RWPE1 (cell line): Measurements from ENCODE around the gene OTUB1.

ENCODE experiments used
- CTCF ChIA-PET: fragments of 350-600 bp; sonication (Branson Sonifier 250); formaldehyde crosslinking; extraction: SDS; loops from one replicate; lab custom pipeline; 2021; lab: Yijun Ruan, JAX
- POLR2A ChIA-PET: fragments of 400-600 bp; formaldehyde crosslinking; extraction: SDS; loops from one replicate; lab custom pipeline; 2020; ENCODE audit warnings: antibody characterized with exemption; ENCODE audit not compliant: low non-redundant PET; lab: Yijun Ruan, JAX
- DNase-seq: peaks from one replicate; pipeline ENCODE4 v3.0.0; 2012; ENCODE audit warnings: low spot score
- H3K27ac ChIP-seq: fragments of 450-650 bp; 2 replicates; pipeline ENCODE4 v1.5.1; 2017
- TF ChIP-seq, protein P1 (sequence below): fragments of 450-650 bp; conservative IDR thresholded peaks from 2 replicates; pipeline ENCODE4 v1.5.1; 2017; ENCODE audit warnings: low read depth, mild to moderate bottlenecking

OTUB1 gene, protein sequence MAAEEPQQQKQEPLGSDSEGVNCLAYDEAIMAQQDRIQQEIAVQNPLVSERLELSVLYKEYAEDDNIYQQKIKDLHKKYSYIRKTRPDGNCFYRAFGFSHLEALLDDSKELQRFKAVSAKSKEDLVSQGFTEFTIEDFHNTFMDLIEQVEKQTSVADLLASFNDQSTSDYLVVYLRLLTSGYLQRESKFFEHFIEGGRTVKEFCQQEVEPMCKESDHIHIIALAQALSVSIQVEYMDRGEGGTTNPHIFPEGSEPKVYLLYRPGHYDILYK

DNA sequence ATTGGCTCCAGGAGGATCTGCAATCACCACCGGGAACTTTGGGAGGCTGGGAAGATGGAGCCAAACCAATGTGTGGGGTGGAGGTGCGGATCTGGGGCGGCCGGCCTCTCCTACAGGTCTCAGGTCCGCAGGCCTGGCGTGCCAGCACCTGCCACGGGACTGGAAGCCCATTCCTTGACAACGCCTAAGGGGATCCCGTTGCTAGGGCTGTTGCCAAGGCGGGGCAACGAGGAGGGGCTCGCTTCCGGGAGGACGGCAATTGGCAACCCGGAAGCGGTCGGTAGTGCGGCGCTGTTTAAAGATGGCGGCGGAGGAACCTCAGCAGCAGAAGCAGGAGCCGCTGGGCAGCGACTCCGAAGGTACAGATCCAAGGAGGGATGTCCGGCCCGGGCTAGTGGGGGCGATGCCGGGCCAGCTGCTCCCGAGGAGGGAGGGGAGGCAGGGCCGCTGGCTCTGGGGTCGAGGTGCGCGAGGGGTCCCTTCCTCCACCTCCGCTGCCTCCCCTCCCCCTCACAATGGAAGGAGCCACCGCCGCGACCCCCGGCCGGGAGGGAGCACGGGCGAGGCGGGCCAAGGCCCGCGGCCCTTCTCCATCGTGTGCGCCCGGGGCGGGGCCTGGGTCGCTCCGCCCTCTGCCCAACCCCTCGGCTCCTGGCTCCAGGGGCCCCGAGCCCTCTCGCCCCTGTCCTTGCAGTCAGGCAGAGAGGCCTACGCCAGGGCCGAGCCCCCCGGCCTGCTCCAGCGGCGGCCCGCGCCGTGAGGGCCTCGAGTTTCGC is at the start of gene OTUB1:
Gene OTUB1, plus strand, starts transcription at position 283 of the 776 bp plus-strand sequence. Its CDS starts 19 bp downstream, at position 302.
- ChIA-PET POLR2A (no interaction called here), CTCF (interaction anchor here (0.5 to 1.0 kb wide), 2 partner anchors 159 to 331 kb away, joined by 3 to 5 read pairs; no protein-coding TSS in a partner anchor)
- H3K27ac ChIP-seq, result peak within 1 kb of the TSS; percentile 94
- TF ChIP-seq, protein P1, sequence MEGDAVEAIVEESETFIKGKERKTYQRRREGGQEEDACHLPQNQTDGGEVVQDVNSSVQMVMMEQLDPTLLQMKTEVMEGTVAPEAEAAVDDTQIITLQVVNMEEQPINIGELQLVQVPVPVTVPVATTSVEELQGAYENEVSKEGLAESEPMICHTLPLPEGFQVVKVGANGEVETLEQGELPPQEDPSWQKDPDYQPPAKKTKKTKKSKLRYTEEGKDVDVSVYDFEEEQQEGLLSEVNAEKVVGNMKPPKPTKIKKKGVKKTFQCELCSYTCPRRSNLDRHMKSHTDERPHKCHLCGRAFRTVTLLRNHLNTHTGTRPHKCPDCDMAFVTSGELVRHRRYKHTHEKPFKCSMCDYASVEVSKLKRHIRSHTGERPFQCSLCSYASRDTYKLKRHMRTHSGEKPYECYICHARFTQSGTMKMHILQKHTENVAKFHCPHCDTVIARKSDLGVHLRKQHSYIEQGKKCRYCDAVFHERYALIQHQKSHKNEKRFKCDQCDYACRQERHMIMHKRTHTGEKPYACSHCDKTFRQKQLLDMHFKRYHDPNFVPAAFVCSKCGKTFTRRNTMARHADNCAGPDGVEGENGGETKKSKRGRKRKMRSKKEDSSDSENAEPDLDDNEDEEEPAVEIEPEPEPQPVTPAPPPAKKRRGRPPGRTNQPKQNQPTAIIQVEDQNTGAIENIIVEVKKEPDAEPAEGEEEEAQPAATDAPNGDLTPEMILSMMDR, result no peak
- peak; percentile 96 for DNase-seq

DNA sequence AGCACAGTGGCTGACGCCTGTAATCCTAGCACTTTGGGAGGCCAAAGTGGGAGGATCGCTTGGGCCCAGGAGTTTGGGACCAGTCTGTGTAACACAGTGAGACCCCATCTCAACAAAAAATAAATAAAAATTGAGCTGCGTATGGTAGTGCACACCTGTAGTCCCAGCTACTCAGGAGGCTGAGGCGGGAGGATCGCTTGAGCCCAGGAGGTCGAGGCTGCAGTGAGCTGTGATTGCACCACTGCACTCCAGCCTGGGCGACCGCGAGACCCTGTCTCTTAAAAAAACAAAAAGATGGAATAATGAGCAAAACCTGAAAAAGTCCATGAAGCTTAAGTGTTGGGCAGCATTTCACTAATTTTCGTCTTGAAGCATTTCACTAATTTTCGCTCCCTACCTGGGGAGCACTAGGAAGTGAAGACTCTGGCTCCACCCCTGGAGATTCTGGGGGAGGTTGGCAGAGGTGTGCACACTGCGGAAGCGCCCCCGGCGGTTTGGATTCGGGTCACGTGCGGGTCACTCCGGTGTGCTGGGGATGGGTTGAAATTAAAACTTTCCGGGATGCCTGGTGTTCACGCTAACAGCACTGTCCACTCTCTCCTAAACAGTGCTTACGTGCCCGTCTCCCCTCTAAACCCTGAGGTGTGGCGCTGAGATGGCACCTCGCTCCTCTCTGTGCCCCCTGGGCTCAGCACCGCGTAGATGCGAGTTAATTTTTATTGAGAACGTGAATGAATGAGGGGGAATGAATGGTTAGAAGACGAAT is 48.3 kb upstream of the OTUB1 start:
- peak; percentile 67 for DNase-seq
- CTCF ChIA-PET, result interaction anchor here (0.5 to 0.6 kb wide), 3 partner anchors 10 to 130 kb away, joined by 3 to 4 read pairs (median 3); no protein-coding TSS in a partner anchor

DNA sequence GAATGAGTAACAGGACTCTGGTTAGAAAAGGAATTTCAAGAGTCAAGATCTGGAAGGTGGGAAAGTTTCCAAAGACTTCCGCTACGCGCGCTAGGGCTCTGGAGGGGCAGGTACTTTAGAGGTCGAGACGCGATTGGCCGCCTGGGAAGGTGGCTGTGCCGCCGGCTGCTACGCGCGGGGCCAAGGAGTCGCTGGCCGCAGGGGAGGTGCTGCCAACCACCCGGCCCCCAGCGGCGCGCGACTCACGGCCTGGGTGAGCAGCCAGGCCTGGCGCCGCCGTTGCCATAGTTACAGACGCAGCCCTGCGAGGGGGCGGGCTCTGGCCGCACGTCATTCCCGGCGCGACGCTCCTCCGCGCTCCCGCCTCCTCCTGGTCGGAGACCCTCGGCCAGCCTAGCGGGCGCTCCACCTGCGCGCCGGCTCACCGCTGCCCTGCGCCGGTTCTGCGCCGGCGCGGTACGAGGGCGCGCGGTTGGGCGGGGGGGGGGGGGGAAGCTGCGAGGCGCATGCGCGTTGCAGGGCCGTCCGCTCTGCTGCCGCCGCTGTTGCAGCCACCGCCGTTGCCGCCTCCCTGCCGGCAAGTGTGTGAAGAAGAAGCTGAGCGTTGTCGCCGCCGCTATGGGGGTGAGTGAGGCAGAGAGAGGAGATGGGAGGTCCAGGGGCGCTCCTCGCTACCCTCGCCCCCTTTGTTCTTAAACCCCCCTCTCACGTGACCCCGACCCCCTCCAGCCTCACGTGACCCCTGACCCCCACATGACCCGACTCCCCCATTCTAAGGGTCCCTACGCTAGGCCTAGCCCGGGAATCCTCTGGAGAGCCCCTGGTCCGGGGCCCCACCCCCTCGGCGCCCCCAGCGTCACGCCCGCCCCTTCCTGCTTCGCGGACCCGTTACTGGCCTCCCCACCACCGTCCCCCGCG is 47.5 kb upstream of the OTUB1 start, which contains the start of gene NAA40:
Gene NAA40, plus strand, starts transcription at position 524 of the 918 bp plus-strand sequence. Its CDS starts 95 bp downstream, at position 619.
- POLR2A ChIA-PET, result no interaction called here
- CTCF ChIA-PET, result interaction anchor here (0.5 to 0.6 kb wide), 2 partner anchors 11 to 131 kb away, joined by 3 to 4 read pairs; no protein-coding TSS in a partner anchor
- DNase-seq, result peak; percentile 98
- TF ChIP-seq, protein P1, result no peak
- peak within 1 kb of the TSS; percentile 89 for H3K27ac ChIP-seq

More for the DNA sequence above, 48.3 kb upstream of the OTUB1 start:
- POLR2A ChIA-PET, result interaction anchor here (0.6 kb wide), 1 partner anchor 8 kb away, joined by 4 read pairs; no protein-coding TSS in a partner anchor
- H3K27ac ChIP-seq, result peak overlapping the region; percentile 89
- TF ChIP-seq, protein P1, result no peak

DNA sequence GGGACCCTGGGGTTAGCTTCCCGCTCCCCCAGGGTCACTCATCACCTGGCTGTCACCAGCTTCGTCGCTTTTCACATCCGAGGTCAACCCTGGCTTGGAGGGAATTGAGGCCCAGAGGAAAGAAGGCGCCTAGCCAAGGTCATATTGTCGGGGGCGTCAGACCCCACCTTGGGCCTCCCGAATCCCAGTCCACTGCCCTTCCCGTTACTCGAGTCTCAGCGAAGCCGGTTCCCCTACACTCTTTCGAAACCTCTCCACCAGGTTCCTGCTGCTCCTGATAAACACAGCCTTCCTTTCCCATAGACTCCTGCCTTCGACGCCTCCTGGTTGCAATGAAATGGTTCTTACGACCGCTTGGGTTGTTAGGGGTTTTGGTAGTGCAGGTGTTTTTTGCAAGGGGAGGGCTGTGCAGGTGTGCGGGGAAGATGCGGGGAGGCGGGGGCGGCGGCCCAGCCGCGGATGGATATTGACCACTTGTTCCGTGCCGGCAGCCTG is 46.8 kb upstream of the OTUB1 start:
- H3K27ac ChIP-seq, result peak overlapping the region; percentile 89
- POLR2A ChIA-PET, result no interaction called here
- no peak for DNase-seq
- CTCF ChIA-PET, result no interaction called here
- TF ChIP-seq, protein P1, result no peak

DNA sequence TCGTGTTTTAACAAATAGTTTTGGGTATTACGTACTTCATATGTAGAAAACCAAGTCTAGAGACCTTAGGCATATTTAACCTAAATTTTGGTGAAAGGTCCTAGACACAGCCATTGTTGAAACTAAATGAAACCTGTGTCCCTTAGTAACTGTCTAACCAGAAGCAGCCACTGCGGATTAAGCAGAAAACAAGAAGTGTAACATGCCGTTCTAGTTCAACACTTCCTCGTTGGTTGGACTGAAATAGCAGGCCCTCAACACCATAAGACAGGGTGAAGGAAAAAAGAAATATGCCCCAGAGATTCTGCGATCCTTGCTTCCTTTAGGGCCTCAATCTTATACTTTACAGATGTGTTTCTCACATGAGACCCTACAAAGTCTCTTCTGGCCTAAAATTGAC is 45.5 kb upstream of the OTUB1 start:
- CTCF ChIA-PET, result no interaction called here
- no peak for DNase-seq
- TF ChIP-seq, protein P1, result no peak
- POLR2A ChIA-PET, result no interaction called here
- H3K27ac ChIP-seq, result no peak overlapping the region
